Peyer's patch (tissue), 4 donors: ENCODE data around the gene GMPS. TPM values are rescaled to one million over a fixed set of nuclear protein-coding genes. Genes with fewer than 3 reads are reported as not detected.

Experiments used
- DNase-seq, 3 donors: peaks; one replicate each; pipeline ENCODE4 v3.0.0-alpha.2; 2017 to 2019
- H3K27ac ChIP-seq, 4 donors: fragments of 200-600 bp; sonication (generic); one replicate each; pipeline ENCODE4 v1.5.1; 2016 to 2019
- H3K27me3 ChIP-seq, 2 donors: fragments of 200-600 bp; sonication (generic); one replicate each; pipeline ENCODE4 v1.5.1; 2019
- H3K36me3 ChIP-seq, 3 donors: fragments of 200-600 bp; sonication (generic); one replicate each; pipeline ENCODE4 v1.5.1; 2016 to 2019
- H3K4me1 ChIP-seq, 4 donors: fragments of 200-600 bp; sonication (generic); one replicate each; pipeline ENCODE4 v1.5.1; 2016 to 2019
- H3K4me3 ChIP-seq, 4 donors: fragments of 200-600 bp; sonication (generic); 1 replicate in 3 of 4; 2 replicates in 1 of 4; pipeline ENCODE4 v1.5.1; 2016 to 2019; ENCODE audit warnings: mild to moderate bottlenecking in 1 of 4
- H3K9me3 ChIP-seq, 4 donors: fragments of 200-600 bp; sonication (generic); one replicate each; pipeline ENCODE4 v1.5.1; 2016 to 2019; ENCODE audit warnings: mild to moderate bottlenecking in 1 of 4
- POLR2A ChIP-seq, 2 donors: fragments of 450-650 bp; IDR thresholded peaks; one replicate each; pipeline ENCODE4 v1.5.1; 2017; ENCODE audit warnings: antibody characterized with exemption in 2 of 2, mild to moderate bottlenecking in 2 of 2, moderate library complexity in 2 of 2
- total RNA-seq, 4 donors: library from RNA; depleted of rRNA; stranded (reverse); fragments of >200 nt; gene quantifications; one replicate each; pipeline ENCODE4 v1.1.0, GENCODE V29; 2016
- TF ChIP-seq, protein P1 (sequence below), 6 experiments: fragments of 450-650 bp in 4 of 6; fragments of 200-600 bp in 2 of 6; sonication (generic) in 1 of 6; IDR thresholded peaks; one replicate each; pipeline ENCODE4 v1.5.1; 2017 to 2019; ENCODE audit warnings: antibody characterized with exemption in 6 of 6, mild to moderate bottlenecking in 3 of 6, moderate library complexity in 1 of 6

GMPS gene
- total RNA-seq, 4 donors from 2014 or later, result 12.9 to 72.6 (median 22.2) TPM

DNA sequence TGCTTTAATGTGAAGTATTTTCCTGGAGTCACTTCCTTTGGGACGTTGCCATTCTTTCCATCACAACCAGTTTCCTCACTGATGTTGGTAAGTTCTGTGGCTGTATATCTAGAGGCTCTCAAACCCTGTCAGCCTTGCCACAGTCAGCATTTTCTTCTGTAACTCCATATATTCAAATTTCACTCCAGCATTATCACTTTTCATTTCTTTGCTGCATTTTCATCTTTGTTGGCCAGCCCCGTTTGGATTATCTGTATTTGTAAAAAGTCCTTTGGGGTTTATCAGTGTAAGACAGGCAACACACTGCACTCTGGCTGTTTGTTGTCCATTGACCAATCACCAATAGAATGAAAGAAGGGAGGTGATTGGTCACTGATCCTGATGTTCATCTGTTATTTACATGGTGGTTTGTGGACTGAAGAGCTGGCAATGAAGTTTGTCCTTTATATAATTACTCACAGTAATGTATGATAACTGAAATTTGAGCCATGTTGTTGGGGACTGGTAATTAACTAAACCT is 20.3 kb downstream of the GMPS start:
- Histone ChIP-seq H3K4me3 (no peak overlapping the region), H3K27ac (no peak overlapping the region), H3K4me1 (peaks cover 0 to 5% (median 0%) of the 10 kb centered on the region in 4 donors), H3K9me3 (no peaks in the 10 kb centered on the region), H3K27me3 (no peaks in the 10 kb centered on the region), H3K36me3 (peaks cover 0 to 13% (median 0%) of the 10 kb centered on the region in 3 donors)
- DNase-seq, result no peak
- TF ChIP-seq, protein P1, sequence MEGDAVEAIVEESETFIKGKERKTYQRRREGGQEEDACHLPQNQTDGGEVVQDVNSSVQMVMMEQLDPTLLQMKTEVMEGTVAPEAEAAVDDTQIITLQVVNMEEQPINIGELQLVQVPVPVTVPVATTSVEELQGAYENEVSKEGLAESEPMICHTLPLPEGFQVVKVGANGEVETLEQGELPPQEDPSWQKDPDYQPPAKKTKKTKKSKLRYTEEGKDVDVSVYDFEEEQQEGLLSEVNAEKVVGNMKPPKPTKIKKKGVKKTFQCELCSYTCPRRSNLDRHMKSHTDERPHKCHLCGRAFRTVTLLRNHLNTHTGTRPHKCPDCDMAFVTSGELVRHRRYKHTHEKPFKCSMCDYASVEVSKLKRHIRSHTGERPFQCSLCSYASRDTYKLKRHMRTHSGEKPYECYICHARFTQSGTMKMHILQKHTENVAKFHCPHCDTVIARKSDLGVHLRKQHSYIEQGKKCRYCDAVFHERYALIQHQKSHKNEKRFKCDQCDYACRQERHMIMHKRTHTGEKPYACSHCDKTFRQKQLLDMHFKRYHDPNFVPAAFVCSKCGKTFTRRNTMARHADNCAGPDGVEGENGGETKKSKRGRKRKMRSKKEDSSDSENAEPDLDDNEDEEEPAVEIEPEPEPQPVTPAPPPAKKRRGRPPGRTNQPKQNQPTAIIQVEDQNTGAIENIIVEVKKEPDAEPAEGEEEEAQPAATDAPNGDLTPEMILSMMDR (IDR thresholded peaks at IDR 0.05), result no peak
- no peak for TF ChIP-seq POLR2A (IDR thresholded peaks at IDR 0.05)

DNA sequence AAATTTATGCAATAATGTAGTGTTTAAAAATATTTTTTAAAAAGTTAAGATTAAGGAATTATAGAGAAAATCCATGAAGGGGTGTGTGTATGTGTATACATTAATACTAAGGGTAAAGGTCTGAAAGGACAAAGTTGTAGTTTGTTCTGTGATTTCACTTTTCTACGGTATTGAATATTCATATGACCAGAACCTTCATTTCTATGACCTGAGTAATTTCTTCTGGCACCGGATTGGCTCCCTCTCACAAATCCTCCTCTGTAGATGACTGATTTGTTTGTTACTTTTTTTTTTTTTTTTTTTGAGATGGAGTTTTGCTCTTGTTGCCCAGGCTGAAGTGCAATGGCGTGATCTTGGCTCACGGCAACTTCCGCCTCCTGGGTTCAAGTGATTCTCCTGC is 20.9 kb downstream of the GMPS start:
- H3K36me3 ChIP-seq, result peaks cover 0 to 13% (median 0%) of the 10 kb centered on the region in 3 donors
- TF ChIP-seq, protein P1 (IDR thresholded peaks at IDR 0.05), result no peak
- no peak for TF ChIP-seq POLR2A (IDR thresholded peaks at IDR 0.05)
- H3K4me1 ChIP-seq, result peaks cover 0 to 5% (median 0%) of the 10 kb centered on the region in 4 donors
- H3K9me3 ChIP-seq, result no peaks in the 10 kb centered on the region
- DNase-seq, result no peak
- H3K27ac ChIP-seq, result no peak overlapping the region
- no peaks in the 10 kb centered on the region for H3K27me3 ChIP-seq
- no peak overlapping the region for H3K4me3 ChIP-seq

DNA sequence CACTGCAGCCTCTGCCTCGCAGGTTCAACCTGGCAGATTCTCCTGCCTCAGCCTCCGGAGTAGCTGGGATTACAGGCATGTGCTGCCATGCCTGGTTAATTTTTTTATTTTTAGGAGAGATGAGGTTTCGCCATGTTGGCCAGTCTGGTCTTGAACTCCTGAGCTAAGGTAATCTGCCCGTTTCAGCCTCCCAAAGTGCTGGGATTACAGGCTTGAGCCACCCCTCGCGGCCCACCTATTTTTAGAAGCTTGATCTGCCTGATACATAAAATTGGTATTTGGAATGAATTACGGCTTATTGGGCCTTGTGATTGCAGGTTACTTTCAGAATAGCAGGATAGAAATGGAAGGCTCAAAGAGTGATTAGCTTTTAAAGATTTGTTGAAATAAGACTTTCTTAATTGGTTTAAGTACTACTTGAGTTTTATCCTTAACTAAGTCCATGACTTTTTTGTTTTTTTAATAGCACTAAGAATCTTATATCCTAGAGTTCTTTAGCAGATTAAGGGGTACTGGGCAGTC is 25.0 kb downstream of the GMPS start:
- H3K27ac ChIP-seq, result no peak overlapping the region
- no peaks in the 10 kb centered on the region for H3K27me3 ChIP-seq
- H3K36me3 ChIP-seq, result peaks cover 0 to 43% (median 0%) of the 10 kb centered on the region in 3 donors
- no peak for DNase-seq
- peaks cover 0 to under 1% (median 0%) of the 10 kb centered on the region in 4 donors for H3K4me1 ChIP-seq
- no peak overlapping the region for H3K4me3 ChIP-seq
- TF ChIP-seq POLR2A (IDR thresholded peaks at IDR 0.05), result no peak
- TF ChIP-seq, protein P1 (IDR thresholded peaks at IDR 0.05), result no peak
- H3K9me3 ChIP-seq, result no peaks in the 10 kb centered on the region

DNA sequence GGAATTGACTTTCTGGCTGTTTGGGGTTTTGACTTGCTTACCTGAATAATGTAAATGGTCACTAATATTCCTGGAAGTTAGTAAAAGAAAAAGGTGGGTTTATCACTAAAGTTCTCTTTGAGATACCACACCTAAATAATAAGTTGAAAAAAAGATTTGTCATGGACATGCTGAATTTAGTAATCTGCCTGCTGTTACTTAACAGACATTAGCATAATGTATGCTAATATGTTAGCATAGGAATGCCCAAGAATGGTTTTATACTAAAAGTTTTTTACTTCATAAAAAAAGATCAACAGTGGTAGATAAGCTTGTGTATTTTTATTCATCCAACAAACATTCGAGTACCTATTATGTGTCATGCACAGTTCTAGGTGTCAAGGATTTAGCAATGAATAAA is 36.5 kb downstream of the GMPS start:
- Histone ChIP-seq H3K27ac (no peak overlapping the region), H3K4me1 (no peaks in the 10 kb centered on the region), H3K27me3 (no peaks in the 10 kb centered on the region), H3K9me3 (no peaks in the 10 kb centered on the region), H3K36me3 (peaks cover 0 to 62% (median 0%) of the 10 kb centered on the region in 3 donors), H3K4me3 (no peak overlapping the region)
- TF ChIP-seq, protein P1 (IDR thresholded peaks at IDR 0.05), result no peak
- no peak for TF ChIP-seq POLR2A (IDR thresholded peaks at IDR 0.05)
- no peak for DNase-seq

DNA sequence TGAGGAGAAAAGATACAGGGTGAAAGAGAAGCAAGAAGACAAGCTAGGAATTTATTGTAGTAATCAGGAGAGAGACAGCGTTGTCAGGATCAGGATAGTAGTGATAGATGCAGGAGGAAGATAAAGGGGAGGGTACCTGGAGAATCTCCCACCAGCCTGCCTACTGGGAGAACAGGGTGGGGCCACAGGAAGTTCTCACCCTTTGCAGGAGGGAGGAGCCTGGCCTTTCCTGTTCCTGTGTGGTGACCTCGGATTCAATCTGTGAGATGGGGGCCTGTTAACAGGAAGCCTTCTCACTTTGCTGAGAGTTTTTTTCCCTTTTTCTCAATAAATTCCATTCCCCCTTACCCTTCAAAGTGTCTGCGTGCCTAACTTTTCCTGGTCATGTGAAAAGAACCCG is 37.6 kb downstream of the GMPS start:
- Histone ChIP-seq H3K36me3 (peaks cover 0 to 64% (median 0%) of the 10 kb centered on the region in 3 donors), H3K27ac (no peak overlapping the region), H3K4me1 (no peaks in the 10 kb centered on the region), H3K27me3 (no peaks in the 10 kb centered on the region), H3K9me3 (no peaks in the 10 kb centered on the region), H3K4me3 (no peak overlapping the region)
- TF ChIP-seq, protein P1 (IDR thresholded peaks at IDR 0.05), result no peak
- TF ChIP-seq POLR2A (IDR thresholded peaks at IDR 0.05), result no peak
- no peak for DNase-seq
